ENCODE results near the gene IFI30. TPM values are rescaled to one million over a fixed set of nuclear protein-coding genes. Genes with fewer than 3 reads are reported as not detected.
"Not testable (repeated sequence)": the region's sequence is repeated elsewhere in the genome, so short reads cannot be mapped to it uniquely, and the experiment has no call there.

IFI30 gene
- total RNA-seq, 1 experiment from 2014 or later = 51.9 TPM

GRCh38 chr19:18149596-18149975 lies 24.0 kb upstream of the IFI30 start:
- no peak for DNase-seq (ENCODE audit: low read depth)
- in situ Hi-C loops (cut with HindIII; ENCODE audit: low pct_unique_long_range_greater_than_20kb, low sequenced_read_pairs) = no loop called here

- DNase-seq (ENCODE audit: low read depth) = no peak
- in situ Hi-C loops (cut with HindIII; ENCODE audit: low pct_unique_long_range_greater_than_20kb, low sequenced_read_pairs) = no loop called here
Observed at GRCh38 chr19:18150776-18151624, 22.6 kb upstream of the IFI30 start.

- in situ Hi-C loops (cut with HindIII; ENCODE audit: low pct_unique_long_range_greater_than_20kb, low sequenced_read_pairs) = no loop called here
- peak; percentile 97 for DNase-seq (ENCODE audit: low read depth)
Observed at GRCh38 chr19:18152442-18152816, 21.2 kb upstream of the IFI30 start.

GRCh38 chr19:18152817-18153555 lies 20.6 kb upstream of the IFI30 start, which contains the start of gene PIK3R2:
Gene PIK3R2 (plus strand): TSS chr19:18153163. CDS start chr19:18155880, 2,717 bp downstream.
- in situ Hi-C loops (cut with HindIII; ENCODE audit: low pct_unique_long_range_greater_than_20kb, low sequenced_read_pairs) = no loop called here
- DNase-seq (ENCODE audit: low read depth) = peak; percentile 99

- in situ Hi-C loops (cut with HindIII; ENCODE audit: low pct_unique_long_range_greater_than_20kb, low sequenced_read_pairs) = no loop called here
- no peak for DNase-seq (ENCODE audit: low read depth)
Observed at GRCh38 chr19:18153556-18154134, 20.0 kb upstream of the IFI30 start.

GRCh38 chr19:18155095-18156087 lies 18.2 kb upstream of the IFI30 start:
- in situ Hi-C loops (cut with HindIII; ENCODE audit: low pct_unique_long_range_greater_than_20kb, low sequenced_read_pairs) = no loop called here
- no peak for DNase-seq (ENCODE audit: low read depth)

- DNase-seq (ENCODE audit: low read depth) = no peak
- in situ Hi-C loops (cut with HindIII; ENCODE audit: low pct_unique_long_range_greater_than_20kb, low sequenced_read_pairs) = no loop called here
Observed at GRCh38 chr19:18156268-18156667, 17.3 kb upstream of the IFI30 start.

GRCh38 chr19:18156841-18157464 lies 16.7 kb upstream of the IFI30 start:
- DNase-seq (ENCODE audit: low read depth) = peak; percentile 67

GRCh38 chr19:18157465-18158063 lies 16.0 kb upstream of the IFI30 start:
- no peak for DNase-seq (ENCODE audit: low read depth)
- in situ Hi-C loops (cut with HindIII; ENCODE audit: low pct_unique_long_range_greater_than_20kb, low sequenced_read_pairs) = no loop called here

More at GRCh38 chr19:18156841-18157464, 16.7 kb upstream of the IFI30 start:
- in situ Hi-C loops (cut with HindIII; ENCODE audit: low pct_unique_long_range_greater_than_20kb, low sequenced_read_pairs) = no loop called here

GRCh38 chr19:18158467-18158866 lies 15.1 kb upstream of the IFI30 start:
- DNase-seq (ENCODE audit: low read depth) = no peak
- in situ Hi-C loops (cut with HindIII; ENCODE audit: low pct_unique_long_range_greater_than_20kb, low sequenced_read_pairs) = no loop called here

- in situ Hi-C loops (cut with HindIII; ENCODE audit: low pct_unique_long_range_greater_than_20kb, low sequenced_read_pairs); DNase-seq (ENCODE audit: low read depth): not testable (repeated sequence)
Observed at GRCh38 chr19:18159059-18159616, 14.5 kb upstream of the IFI30 start.

- no peak for DNase-seq (ENCODE audit: low read depth)
- in situ Hi-C loops (cut with HindIII; ENCODE audit: low pct_unique_long_range_greater_than_20kb, low sequenced_read_pairs) = no loop called here
Observed at GRCh38 chr19:18159810-18160209, 13.8 kb upstream of the IFI30 start.

- DNase-seq (ENCODE audit: low read depth) = peak; percentile 26
- in situ Hi-C loops (cut with HindIII; ENCODE audit: low pct_unique_long_range_greater_than_20kb, low sequenced_read_pairs) = no loop called here
Observed at GRCh38 chr19:18160493-18160970, 13.1 kb upstream of the IFI30 start.

GRCh38 chr19:18160971-18161635 lies 12.5 kb upstream of the IFI30 start:
- in situ Hi-C loops (cut with HindIII; ENCODE audit: low pct_unique_long_range_greater_than_20kb, low sequenced_read_pairs) = no loop called here
- DNase-seq (ENCODE audit: low read depth) = peak; percentile 60

GRCh38 chr19:18161636-18162002 lies 12.0 kb upstream of the IFI30 start:
- DNase-seq (ENCODE audit: low read depth) = no peak

GRCh38 chr19:18164072-18164471 lies 9.5 kb upstream of the IFI30 start:
- no peak for DNase-seq (ENCODE audit: low read depth)
- in situ Hi-C loops (cut with HindIII; ENCODE audit: low pct_unique_long_range_greater_than_20kb, low sequenced_read_pairs) = no loop called here

More at GRCh38 chr19:18161636-18162002, 12.0 kb upstream of the IFI30 start:
- in situ Hi-C loops (cut with HindIII; ENCODE audit: low pct_unique_long_range_greater_than_20kb, low sequenced_read_pairs) = no loop called here
